Activated T-helper 2 cell treated with anti-CD3 and anti-CD28 coated beads, Interferon-gamma antibody, Interleukin-2, Interleukin-4, amounts not matched to agents 10 μg/mL and 5 μg/mL and 100 μg/mL, durations not matched to agents 14 hours and 24 hours and 36 hours (primary cell): ENCODE data around the gene RASSF6. TPM values are rescaled to one million over a fixed set of nuclear protein-coding genes. Genes with fewer than 3 reads are reported as not detected.
"Not testable (repeated sequence)": the region's sequence is repeated elsewhere in the genome, so short reads cannot be mapped to it uniquely, and the experiment has no call there.

Source experiments
- DNase-seq: peaks from one replicate; pipeline ENCODE4 v3.0.0; 2021; ENCODE audit warnings: low spot score
- H3K27ac Mint-ChIP-seq: one replicate; pipeline ENCODE4 v1.8.0; 2021; ENCODE audit warnings: mixed read lengths
- H3K27me3 Mint-ChIP-seq: one replicate; pipeline ENCODE4 v1.8.0; 2021; ENCODE audit warnings: low read depth, mixed read lengths
- H3K36me3 Mint-ChIP-seq: one replicate; pipeline ENCODE4 v1.8.0; 2021; ENCODE audit warnings: low read depth, mixed read lengths
- H3K4me1 Mint-ChIP-seq: one replicate; pipeline ENCODE4 v1.8.0; 2021; ENCODE audit warnings: low read depth, mixed read lengths
- H3K4me3 Mint-ChIP-seq: one replicate; pipeline ENCODE4 v1.8.0; 2021; ENCODE audit warnings: low read depth, mild to moderate bottlenecking, moderate library complexity, mixed read lengths
- H3K9me3 Mint-ChIP-seq: one replicate; pipeline ENCODE4 v1.8.0; 2021; ENCODE audit warnings: mixed read lengths
- intact Hi-C: fragments of 100-400 bp; cut with micrococcal nuclease; formaldehyde crosslinking; loops from one replicate; pipeline ENCODE4 v1.15.1; 2023
- total RNA-seq: library from RNA; stranded (reverse); gene quantifications from 2 replicates; pipeline ENCODE4 v1.2.3, GENCODE V29; 2022

Gene RASSF6
- total RNA-seq, 1 donor from 2014 or later = not detected

GRCh38 chr4:73607375-73608033 is 12.7 kb downstream of the RASSF6 start:
- H3K27me3 Mint-ChIP-seq = peaks cover 10% of the 10 kb centered on the region

GRCh38 chr4:73606465-73606974 is 13.7 kb downstream of the RASSF6 start:
- Mint-ChIP-seq H3K27ac (no peak overlapping the region), H3K9me3 (no peaks in the 10 kb centered on the region), H3K4me3 (no peak overlapping the region), H3K36me3 (no peaks in the 10 kb centered on the region), H3K27me3 (peaks cover 10% of the 10 kb centered on the region), H3K4me1 (peaks cover 5% of the 10 kb centered on the region)
- DNase-seq = no peak
- intact Hi-C loops = no loop called here

More at GRCh38 chr4:73607375-73608033, 12.7 kb downstream of the RASSF6 start:
- intact Hi-C loops = no loop called here
- no peaks in the 10 kb centered on the region for H3K36me3 Mint-ChIP-seq
- no peak overlapping the region for H3K27ac Mint-ChIP-seq
- peaks cover 5% of the 10 kb centered on the region for H3K4me1 Mint-ChIP-seq
- H3K9me3 Mint-ChIP-seq = no peaks in the 10 kb centered on the region
- no peak overlapping the region for H3K4me3 Mint-ChIP-seq
- DNase-seq = no peak

- H3K27ac Mint-ChIP-seq = no peak overlapping the region
- no peaks in the 10 kb centered on the region for H3K9me3 Mint-ChIP-seq
- no peak overlapping the region for H3K4me3 Mint-ChIP-seq
- intact Hi-C loops = loop anchor here (5.0 kb wide), 1 partner anchor 48 kb away; no protein-coding TSS in a partner anchor
- H3K27me3 Mint-ChIP-seq = peaks cover 3% of the 10 kb centered on the region
- DNase-seq = no peak
- H3K36me3 Mint-ChIP-seq = no peaks in the 10 kb centered on the region
- H3K4me1 Mint-ChIP-seq = peaks cover 5% of the 10 kb centered on the region
These were observed 16.2 kb downstream of the RASSF6 start for GRCh38 chr4:73603854-73604584.

GRCh38 chr4:73603271-73603710 is 16.9 kb downstream of the RASSF6 start:
- Mint-ChIP-seq H3K4me3 (no peak overlapping the region), H3K4me1 (peaks cover 5% of the 10 kb centered on the region), H3K9me3 (no peaks in the 10 kb centered on the region), H3K36me3 (no peaks in the 10 kb centered on the region), H3K27me3 (peaks cover 3% of the 10 kb centered on the region), H3K27ac (no peak overlapping the region)
- no peak for DNase-seq
- intact Hi-C loops = loop anchor here (5.0 kb wide), 1 partner anchor 49 kb away; no protein-coding TSS in a partner anchor

GRCh38 chr4:73600954-73601353 is 19.3 kb downstream of the RASSF6 start:
- H3K9me3 Mint-ChIP-seq = no peaks in the 10 kb centered on the region
- no peak overlapping the region for H3K4me3 Mint-ChIP-seq
- H3K4me1 Mint-ChIP-seq = no peaks in the 10 kb centered on the region
- intact Hi-C loops = loop anchor here (5.0 kb wide), 1 partner anchor 51 kb away; no protein-coding TSS in a partner anchor
- H3K27me3 Mint-ChIP-seq = no peaks in the 10 kb centered on the region
- H3K36me3 Mint-ChIP-seq = no peaks in the 10 kb centered on the region
- H3K27ac Mint-ChIP-seq = no peak overlapping the region
- no peak for DNase-seq

GRCh38 chr4:73599182-73599581 is 21.1 kb downstream of the RASSF6 start:
- no peaks in the 10 kb centered on the region for H3K9me3 Mint-ChIP-seq
- no peak overlapping the region for H3K4me3 Mint-ChIP-seq
- no peak overlapping the region for H3K27ac Mint-ChIP-seq
- no peaks in the 10 kb centered on the region for H3K27me3 Mint-ChIP-seq
- no peaks in the 10 kb centered on the region for H3K4me1 Mint-ChIP-seq
- intact Hi-C loops = loop anchor here (10.0 kb wide), 1 partner anchor 536 kb away; no protein-coding TSS in a partner anchor
- H3K36me3 Mint-ChIP-seq = no peaks in the 10 kb centered on the region
- DNase-seq = no peak

- intact Hi-C loops = loop anchor here (10.0 kb wide), 1 partner anchor 537 kb away; no protein-coding TSS in a partner anchor
- H3K36me3 Mint-ChIP-seq = no peaks in the 10 kb centered on the region
- no peaks in the 10 kb centered on the region for H3K9me3 Mint-ChIP-seq
- H3K27ac Mint-ChIP-seq = no peak overlapping the region
- no peaks in the 10 kb centered on the region for H3K27me3 Mint-ChIP-seq
- no peak for DNase-seq
- H3K4me1 Mint-ChIP-seq = no peaks in the 10 kb centered on the region
- H3K4me3 Mint-ChIP-seq = no peak overlapping the region
These were observed 22.6 kb downstream of the RASSF6 start for GRCh38 chr4:73597594-73597993.

GRCh38 chr4:73597183-73597582 is 23.1 kb downstream of the RASSF6 start:
- H3K27ac Mint-ChIP-seq, H3K27me3 Mint-ChIP-seq, H3K36me3 Mint-ChIP-seq, DNase-seq, H3K4me3 Mint-ChIP-seq, H3K4me1 Mint-ChIP-seq, H3K9me3 Mint-ChIP-seq: not testable (repeated sequence)
- intact Hi-C loops = loop anchor here (10.0 kb wide), 1 partner anchor 538 kb away; no protein-coding TSS in a partner anchor

GRCh38 chr4:73596001-73596400 is 24.2 kb downstream of the RASSF6 start:
- DNase-seq = no peak
- H3K27me3 Mint-ChIP-seq = no peaks in the 10 kb centered on the region
- intact Hi-C loops = loop anchor here (10.0 kb wide), 1 partner anchor 539 kb away; no protein-coding TSS in a partner anchor
- H3K27ac Mint-ChIP-seq = no peak overlapping the region
- H3K4me3 Mint-ChIP-seq = no peak overlapping the region
- no peaks in the 10 kb centered on the region for H3K9me3 Mint-ChIP-seq
- no peaks in the 10 kb centered on the region for H3K36me3 Mint-ChIP-seq
- H3K4me1 Mint-ChIP-seq = no peaks in the 10 kb centered on the region

- no peak for DNase-seq
- intact Hi-C loops = loop anchor here (10.0 kb wide), 1 partner anchor 541 kb away; no protein-coding TSS in a partner anchor
- H3K4me1 Mint-ChIP-seq = no peaks in the 10 kb centered on the region
These were observed 26.5 kb downstream of the RASSF6 start for GRCh38 chr4:73593631-73594241.

GRCh38 chr4:73589887-73590801 is 30.1 kb downstream of the RASSF6 start:
- no peaks in the 10 kb centered on the region for H3K27me3 Mint-ChIP-seq
- DNase-seq = no peak
- H3K36me3 Mint-ChIP-seq = no peaks in the 10 kb centered on the region
- H3K9me3 Mint-ChIP-seq = no peaks in the 10 kb centered on the region
- H3K4me3 Mint-ChIP-seq = no peak overlapping the region
- no peaks in the 10 kb centered on the region for H3K4me1 Mint-ChIP-seq
- H3K27ac Mint-ChIP-seq = no peak overlapping the region
- intact Hi-C loops = loop anchor here (10.0 kb wide), 1 partner anchor 545 kb away; no protein-coding TSS in a partner anchor

More at GRCh38 chr4:73593631-73594241, 26.5 kb downstream of the RASSF6 start:
- Mint-ChIP-seq H3K9me3 (no peaks in the 10 kb centered on the region), H3K36me3 (no peaks in the 10 kb centered on the region), H3K27me3 (no peaks in the 10 kb centered on the region), H3K4me3 (no peak overlapping the region), H3K27ac (no peak overlapping the region)
